Subcutaneous preadipocyte (primary cell): Measurements from ENCODE around the gene TRPT1. TPM values are rescaled to one million over a fixed set of nuclear protein-coding genes. Genes with fewer than 3 reads are reported as not detected.

ENCODE experiments used
- total RNA-seq: library from RNA; depleted of rRNA; stranded (reverse); fragments of >200 nt; gene quantifications from 2 replicates; pipeline ENCODE4 v1.2.3, GENCODE V29; 2012

Gene TRPT1, protein sequence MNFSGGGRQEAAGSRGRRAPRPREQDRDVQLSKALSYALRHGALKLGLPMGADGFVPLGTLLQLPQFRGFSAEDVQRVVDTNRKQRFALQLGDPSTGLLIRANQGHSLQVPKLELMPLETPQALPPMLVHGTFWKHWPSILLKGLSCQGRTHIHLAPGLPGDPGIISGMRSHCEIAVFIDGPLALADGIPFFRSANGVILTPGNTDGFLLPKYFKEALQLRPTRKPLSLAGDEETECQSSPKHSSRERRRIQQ
- 28.7 and 29.9 TPM in 2 replicates for total RNA-seq

DNA sequence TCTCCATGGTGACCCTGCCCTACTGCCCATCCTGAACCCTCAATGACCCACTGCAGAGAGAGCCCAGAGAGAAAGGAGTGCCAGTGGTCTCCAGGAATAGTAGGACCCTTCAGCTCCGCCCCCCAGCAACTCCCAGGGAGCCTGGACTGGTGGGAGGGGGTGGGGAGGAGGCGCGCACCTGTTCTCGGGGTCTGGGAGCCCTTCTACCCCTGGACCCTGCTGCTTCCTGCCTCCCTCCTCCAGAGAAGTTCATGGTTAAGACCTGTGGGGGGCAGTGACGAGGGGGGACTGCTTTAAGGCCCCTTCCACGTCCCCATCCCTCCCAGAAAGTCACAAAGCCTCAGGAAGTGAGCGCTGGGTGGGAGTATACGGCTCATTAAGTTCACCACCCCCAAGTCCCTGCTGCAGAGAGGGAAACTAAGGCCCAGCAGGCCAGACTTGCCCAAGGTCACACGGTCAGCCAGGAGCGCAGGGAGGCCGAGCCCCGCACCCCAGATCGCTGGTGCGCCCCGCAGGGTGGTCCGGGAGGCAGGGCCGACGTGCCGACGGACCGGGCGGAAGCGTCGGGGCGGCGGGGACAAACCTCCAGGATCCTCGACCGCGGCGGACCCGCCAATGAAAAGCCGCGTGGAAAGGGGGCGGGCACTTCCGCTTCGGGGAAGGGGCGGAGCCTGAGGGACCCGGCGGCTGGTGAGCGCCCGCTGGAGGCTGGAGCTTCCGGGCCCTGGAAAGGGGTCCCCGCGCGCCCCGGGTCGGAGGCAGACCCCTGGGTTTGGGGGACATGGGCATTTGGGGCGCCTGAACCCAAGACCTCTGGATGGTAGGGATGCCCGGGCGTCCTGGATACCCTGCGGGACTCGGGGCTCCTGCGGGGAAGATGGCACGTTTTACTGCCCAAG lies at the start of gene TRPT1, which contains the start of gene NUDT22:
TSS of gene TRPT1 (minus strand) at position 579 of the 899 bp plus-strand sequence. CDS start at position 253, 326 bp downstream.
TSS of gene NUDT22 (plus strand) at position 667 of the 899 bp plus-strand sequence. CDS start 379 bp downstream, outside the sequence.

DNA sequence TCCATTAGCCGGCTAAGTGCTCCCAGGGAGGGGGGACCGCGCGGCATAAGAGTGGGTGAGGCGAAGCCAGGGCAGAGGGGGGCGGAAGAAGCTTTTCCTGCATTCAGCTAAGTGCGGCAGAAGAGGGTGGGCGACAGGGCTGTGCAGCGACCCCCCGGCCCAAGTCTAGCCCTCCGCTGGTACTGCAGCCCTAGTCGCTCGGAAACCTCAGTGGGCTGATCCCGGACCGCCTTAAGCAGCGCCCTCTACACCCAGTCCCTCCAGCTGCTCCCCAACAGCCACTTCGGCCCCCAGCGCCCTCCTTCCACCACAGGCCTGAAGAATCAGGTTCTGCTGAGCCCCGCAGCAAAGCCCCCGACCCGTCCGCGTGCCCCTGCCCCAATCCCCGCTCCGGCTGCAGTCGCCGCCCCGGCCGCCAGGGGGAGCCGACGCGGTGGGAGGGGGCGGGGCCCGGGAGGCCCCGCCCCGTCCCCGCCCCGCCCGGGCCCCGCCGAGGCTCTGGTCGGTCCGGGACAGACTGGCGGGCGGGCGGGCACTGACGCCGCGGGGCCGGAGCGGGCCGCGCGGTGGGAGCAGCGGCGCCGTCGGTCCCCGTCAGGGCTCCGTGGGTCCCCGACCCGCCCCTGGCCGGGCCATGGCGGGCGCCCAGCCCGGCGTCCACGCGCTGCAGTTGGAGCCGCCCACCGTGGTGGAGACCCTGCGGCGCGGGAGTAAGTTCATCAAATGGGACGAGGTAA lies 25.2 kb upstream of the TRPT1 start, which contains the start of gene PLCB3:
TSS of gene PLCB3 (plus strand) at position 515 of the 737 bp plus-strand sequence. CDS start at position 635, 120 bp downstream.

GRCh38 chr11:64246871-64247728 lies 21.1 kb upstream of the TRPT1 start, which contains the start of gene PPP1R14B:
TSS of gene PPP1R14B (minus strand) at chr11:64246943. CDS start at chr11:64246673, 270 bp downstream.

DNA sequence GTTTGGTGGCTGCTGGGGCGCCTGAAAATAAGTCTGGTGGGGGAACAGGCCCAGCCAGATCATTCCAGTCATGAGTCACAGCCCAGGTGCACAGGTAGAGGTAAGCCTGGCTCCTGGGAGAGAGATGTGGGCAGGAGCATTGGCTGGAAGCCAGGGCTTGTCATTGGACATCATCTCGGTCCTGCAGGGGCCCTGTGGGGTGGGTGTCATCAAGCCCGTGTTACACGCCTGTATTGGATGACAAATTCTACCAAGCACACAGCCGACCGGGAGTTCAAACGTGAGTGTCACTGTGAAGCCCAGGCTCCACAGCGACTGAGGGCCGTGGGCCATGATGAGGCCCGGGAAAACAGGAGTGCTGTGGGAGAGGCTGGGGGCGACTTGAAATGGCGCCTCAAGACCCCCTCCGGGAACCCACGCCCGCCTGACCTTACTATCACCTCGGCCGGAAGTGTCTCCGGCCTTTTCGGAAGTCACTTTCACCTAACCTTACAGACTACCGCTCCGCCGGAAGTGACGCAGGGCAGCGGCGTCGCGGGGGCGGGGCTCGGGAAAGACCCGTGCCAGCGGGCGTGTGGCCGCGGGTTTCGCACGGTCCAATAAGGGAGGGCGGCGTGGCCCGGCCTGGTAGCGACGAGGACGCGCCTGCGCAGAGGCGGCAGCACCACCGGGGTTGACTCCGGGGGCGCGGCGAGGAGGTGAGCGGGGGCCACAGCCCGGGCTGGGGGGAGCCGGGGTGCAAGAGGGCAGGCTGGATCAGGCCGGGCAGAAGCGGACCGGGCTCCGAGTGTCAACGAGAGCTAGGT lies 14.7 kb upstream of the TRPT1 start, which contains the start of gene FKBP2:
TSS of gene FKBP2 (plus strand) at position 661 of the 806 bp plus-strand sequence. CDS start 1,293 bp downstream, outside the sequence.

DNA sequence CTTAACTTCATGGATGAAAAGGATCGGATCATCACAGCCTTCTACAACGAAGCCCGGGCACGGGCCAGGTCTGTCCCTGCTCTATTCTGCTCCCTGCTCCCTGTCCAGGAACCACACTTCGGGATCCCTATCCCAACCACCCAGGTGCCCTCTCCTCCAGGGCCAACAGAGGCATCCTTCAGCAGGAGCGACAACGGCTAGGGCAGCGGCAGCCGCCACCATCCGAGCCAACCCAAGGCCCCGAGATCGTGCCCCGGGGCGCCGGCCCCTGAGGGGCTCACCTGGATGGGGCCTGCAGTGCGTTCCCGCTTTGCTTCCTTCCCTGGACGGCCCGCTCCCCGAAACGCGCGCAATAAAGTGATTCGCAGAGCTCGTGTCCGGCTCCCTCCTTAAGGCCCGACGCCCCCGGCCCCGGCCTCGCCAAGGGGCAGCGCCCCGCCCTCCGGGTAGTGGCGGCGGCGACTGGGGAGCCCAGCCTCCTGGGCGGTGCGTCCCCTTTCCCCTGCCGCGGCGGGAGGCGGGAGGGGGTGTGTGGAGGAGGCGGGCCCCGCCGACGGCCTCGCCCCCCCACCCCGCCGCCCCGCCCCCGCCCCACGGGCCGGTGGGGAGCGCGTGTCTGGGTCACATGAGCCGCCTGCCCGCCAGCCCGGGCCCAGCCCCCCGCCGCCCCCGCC lies 8.1 kb upstream of the TRPT1 start, which contains the start of gene VEGFB:
TSS of gene VEGFB (plus strand) at position 672 of the 674 bp plus-strand sequence. CDS start 250 bp downstream, outside the sequence.

DNA sequence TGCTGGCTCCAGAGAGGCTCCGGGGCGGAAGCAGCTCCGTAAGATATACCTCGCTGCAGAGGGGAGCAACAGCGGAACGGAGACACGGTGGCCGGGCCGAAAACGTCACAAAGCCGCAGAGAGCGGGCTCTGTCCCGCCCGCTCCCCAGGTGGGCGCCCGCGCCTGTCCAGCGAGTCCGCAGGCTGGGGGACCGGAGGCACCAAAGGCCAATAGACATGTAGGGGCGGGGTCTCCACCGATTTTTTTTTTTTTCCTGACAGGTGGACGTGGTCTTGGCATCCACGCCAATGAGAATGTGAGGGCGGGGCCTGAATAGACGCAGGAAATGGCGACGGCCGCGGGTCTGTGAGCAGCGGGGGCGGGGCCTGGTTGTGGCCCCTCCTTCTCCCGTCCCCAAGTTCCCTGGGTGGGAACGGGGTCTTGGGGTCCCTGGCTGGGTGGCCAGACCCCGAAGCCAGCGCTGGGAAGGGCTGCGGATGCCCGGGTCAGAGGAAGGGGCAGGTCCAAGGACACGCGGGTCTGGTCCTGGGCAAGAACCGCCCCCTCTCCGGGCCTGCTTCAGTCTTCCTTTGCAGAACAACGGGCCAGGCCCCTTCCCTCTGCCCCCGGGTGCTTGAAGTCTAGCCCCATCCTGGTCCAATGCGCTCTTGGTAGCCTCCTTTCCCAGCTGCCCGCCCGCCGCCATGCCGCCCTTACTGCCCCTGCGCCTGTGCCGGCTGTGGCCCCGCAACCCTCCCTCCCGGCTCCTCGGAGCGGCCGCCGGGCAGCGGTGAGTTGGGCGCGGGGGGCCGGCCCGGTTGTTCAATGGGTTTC lies 4.4 kb upstream of the TRPT1 start, which contains the start of gene DNAJC4:
TSS of gene DNAJC4 (plus strand) at position 378 of the 814 bp plus-strand sequence. CDS start at position 685, 307 bp downstream.

GRCh38 chr11:64206457-64207255 lies 19.3 kb downstream of the TRPT1 start, which contains the start of gene FERMT3:
TSS of gene FERMT3 (plus strand) at chr11:64206721. CDS start at chr11:64207365, 644 bp downstream.

GRCh38 chr11:64185693-64186491 lies 40.1 kb downstream of the TRPT1 start, which contains the start of gene STIP1:
TSS of gene STIP1 (plus strand) at chr11:64186171. CDS start at chr11:64186262, 91 bp downstream.

Other genes starting within 250 kb of the TRPT1 start
- gene OTUB1, start 239.7 kb downstream of the TRPT1 start, total RNA-seq: 44.4 and 46.3 TPM in 2 replicates
- gene FLRT1, start 190.3 kb downstream of the TRPT1 start, total RNA-seq: under 0.01 TPM in 1 of 2 replicates, not detected in the other
- 20.9 and 23.1 TPM in 2 replicates for gene MACROD1, start 60.1 kb downstream of the TRPT1 start, total RNA-seq
- 159 and 235 TPM in 2 replicates for gene STIP1, start 40.0 kb downstream of the TRPT1 start, total RNA-seq
- 2.2 and 7.8 TPM in 2 replicates for gene FERMT3, start 19.5 kb downstream of the TRPT1 start, total RNA-seq
- gene NUDT22, start 88 bp upstream of the TRPT1 start, total RNA-seq: 46.3 and 51.8 TPM in 2 replicates
- gene DNAJC4, start 4.4 kb upstream of the TRPT1 start, total RNA-seq: 7.0 and 7.4 TPM in 2 replicates
- gene VEGFB, start 8.4 kb upstream of the TRPT1 start, total RNA-seq: 26.0 and 29.4 TPM in 2 replicates
- 40.3 and 48.5 TPM in 2 replicates for gene FKBP2, start 14.9 kb upstream of the TRPT1 start, total RNA-seq
- gene PPP1R14B, start 20.8 kb upstream of the TRPT1 start, total RNA-seq: 259 and 300 TPM in 2 replicates
- 35.3 and 61.4 TPM in 2 replicates for gene PLCB3, start 25.3 kb upstream of the TRPT1 start, total RNA-seq
- 46.9 and 71.7 TPM in 2 replicates for gene BAD, start 58.5 kb upstream of the TRPT1 start, total RNA-seq
- gene GPR137, start 59.7 kb upstream of the TRPT1 start, total RNA-seq: 9.6 and 12.1 TPM in 2 replicates
- gene KCNK4, start 65.1 kb upstream of the TRPT1 start, total RNA-seq: not detected in 2 replicates
- 1.1 TPM in 1 of 2 replicates, not detected in the other for gene CATSPERZ, start 74.2 kb upstream of the TRPT1 start, total RNA-seq
- 31.2 and 36.0 TPM in 2 replicates for gene ESRRA, start 79.3 kb upstream of the TRPT1 start, total RNA-seq
- gene TRMT112, start 91.4 kb upstream of the TRPT1 start, total RNA-seq: 138 and 175 TPM in 2 replicates
- 92.1 and 148 TPM in 2 replicates for gene PRDX5, start 91.9 kb upstream of the TRPT1 start, total RNA-seq
- gene CCDC88B, start 114.0 kb upstream of the TRPT1 start, total RNA-seq: 0.20 and 1.8 TPM in 2 replicates
- 44.8 and 54.0 TPM in 2 replicates for gene RPS6KA4, start 133.0 kb upstream of the TRPT1 start, total RNA-seq